Ramos (cell line): ENCODE measurements around the gene ASPDH.

Source experiments
- in situ Hi-C: fragments of 300-500 bp; cut with MboI; formaldehyde crosslinking; loops from one replicate; pipeline ENCODE4 v1.14.3; 2022; ENCODE audit warnings: low sequenced_read_pairs; ENCODE audit not compliant: unreplicated experiment

The ASPDH gene

GRCh38 chr19:50516964-50517703 lies 3.4 kb upstream of the ASPDH start:
- in situ Hi-C loops: no loop called here

GRCh38 chr19:50516456-50516855 lies 2.7 kb upstream of the ASPDH start:
- in situ Hi-C loops: no loop called here

- in situ Hi-C loops: no loop called here
These were observed 1.5 kb upstream of the ASPDH start for GRCh38 chr19:50515168-50515561.

- in situ Hi-C loops: no loop called here
These were observed 844 bp upstream of the ASPDH start for GRCh38 chr19:50514346-50515167.

- in situ Hi-C loops: no loop called here
These were observed 541 bp downstream of the ASPDH start for GRCh38 chr19:50512999-50513745.

GRCh38 chr19:50512112-50512998 lies 1.4 kb downstream of the ASPDH start:
- in situ Hi-C loops: no loop called here

- in situ Hi-C loops: no loop called here
These were observed 2.5 kb downstream of the ASPDH start, which contains the start of gene JOSD2 for GRCh38 chr19:50511069-50511822. TSS of gene JOSD2 (minus strand) at chr19:50511191. CDS start at chr19:50510431, 760 bp downstream.

- in situ Hi-C loops: no loop called here
These were observed 3.0 kb downstream of the ASPDH start for GRCh38 chr19:50510700-50511068.

GRCh38 chr19:50510121-50510670 lies 3.5 kb downstream of the ASPDH start:
- in situ Hi-C loops: no loop called here

GRCh38 chr19:50509366-50509765 lies 4.3 kb downstream of the ASPDH start:
- in situ Hi-C loops: no loop called here

GRCh38 chr19:50508843-50509190 lies 4.9 kb downstream of the ASPDH start:
- in situ Hi-C loops: no loop called here

GRCh38 chr19:50507376-50507775 lies 6.3 kb downstream of the ASPDH start:
- in situ Hi-C loops: no loop called here

- in situ Hi-C loops: no loop called here
These were observed 7.0 kb downstream of the ASPDH start for GRCh38 chr19:50506700-50507099.

GRCh38 chr19:50505856-50506611 lies 7.7 kb downstream of the ASPDH start:
- in situ Hi-C loops: no loop called here

GRCh38 chr19:50501568-50502475 lies 11.9 kb downstream of the ASPDH start:
- in situ Hi-C loops: no loop called here

- in situ Hi-C loops: no loop called here
These were observed 12.5 kb downstream of the ASPDH start for GRCh38 chr19:50501186-50501567.

- in situ Hi-C loops: no loop called here
These were observed 13.0 kb downstream of the ASPDH start for GRCh38 chr19:50500753-50501151.
